ENCODE results near the gene HINFP. TPM values are rescaled to one million over a fixed set of nuclear protein-coding genes. Genes with fewer than 3 reads are reported as not detected.
A peak's percentile ranks its signal among the peaks of the same experiment; 100 is the strongest.

The HINFP gene
- total and polyA plus RNA-seq, 9 of the 15 experiments (the other 6 are each of a cell fraction or from before 2014, with no cell fraction given): 13.8 to 34.1 (median 22.5) TPM

GRCh38 chr11:119094816-119095065, 26.6 kb upstream of the HINFP start (continued):
- peak; percentile 46; the same call in 1 of the 2 replicates for TF ChIP-seq HCFC1 (IDR thresholded peaks at IDR 0.05; ENCODE audit: low read depth, low read length)
- TF ChIP-seq SRSF3 (IDR thresholded peaks at IDR 0.05; ENCODE audit: insufficient read depth, low read length): no peak
- TF ChIP-seq RCOR1 (IDR thresholded peaks at IDR 0.05; ENCODE audit: borderline replicate concordance in 1 of 2, low read depth in 2 of 2, low read length in 2 of 2): no peak
- no peak for TF ChIP-seq CBFB (CRISPR knock-in tag; IDR thresholded peaks at IDR 0.05)
- TF ChIP-seq BACH1 (tag; IDR thresholded peaks at IDR 0.05): no peak
- no peak for TF ChIP-seq TEAD4 (IDR thresholded peaks at IDR 0.05; ENCODE audit: low read length)
- peak; percentile 66; the same call in 1 of the 2 replicates for TF ChIP-seq TEAD4 (CRISPR knock-in tag; IDR thresholded peaks at IDR 0.05; ENCODE audit: borderline replicate concordance)
- peak; percentile 43 for TF ChIP-seq HNRNPK (IDR thresholded peaks at IDR 0.05; ENCODE audit: low read depth, low read length, poor library complexity, severe bottlenecking)
- no peak for TF ChIP-seq CCAR2 (IDR thresholded peaks at IDR 0.05; ENCODE audit: low read depth, low read length)
- TF ChIP-seq MYC (IDR thresholded peaks at IDR 0.05; ENCODE audit: low read depth, low read length): no peak
- TF ChIP-seq MYC (CRISPR knock-in tag; IDR thresholded peaks at IDR 0.05; ENCODE audit: borderline replicate concordance, low read depth): no peak
- no peak for TF ChIP-seq E4F1 (CRISPR knock-in tag; IDR thresholded peaks at IDR 0.05; ENCODE audit: borderline replicate concordance)
- no peak for TF ChIP-seq CBFA2T3 (IDR thresholded peaks at IDR 0.05)
- no peak for TF ChIP-seq ILF3 (IDR thresholded peaks at IDR 0.05; ENCODE audit: borderline replicate concordance)
- TF ChIP-seq SP1 (CRISPR knock-in tag; IDR thresholded peaks at IDR 0.05): no peak
- TF ChIP-seq SRSF9 (IDR thresholded peaks at IDR 0.05; ENCODE audit: borderline replicate concordance, low read depth, low read length): no peak
- no peak for TF ChIP-seq ZFP91 (CRISPR knock-in tag; IDR thresholded peaks at IDR 0.05)
- TF ChIP-seq, protein P1, sequence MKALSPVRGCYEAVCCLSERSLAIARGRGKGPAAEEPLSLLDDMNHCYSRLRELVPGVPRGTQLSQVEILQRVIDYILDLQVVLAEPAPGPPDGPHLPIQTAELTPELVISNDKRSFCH (CRISPR knock-in tag; IDR thresholded peaks at IDR 0.05): no peak
- TF ChIP-seq, protein P1 (tag; IDR thresholded peaks at IDR 0.05): no peak
- no peak for TF ChIP-seq ZNF507 (tag; conservative IDR thresholded peaks at IDR 0.05)
- TF ChIP-seq, protein P2, sequence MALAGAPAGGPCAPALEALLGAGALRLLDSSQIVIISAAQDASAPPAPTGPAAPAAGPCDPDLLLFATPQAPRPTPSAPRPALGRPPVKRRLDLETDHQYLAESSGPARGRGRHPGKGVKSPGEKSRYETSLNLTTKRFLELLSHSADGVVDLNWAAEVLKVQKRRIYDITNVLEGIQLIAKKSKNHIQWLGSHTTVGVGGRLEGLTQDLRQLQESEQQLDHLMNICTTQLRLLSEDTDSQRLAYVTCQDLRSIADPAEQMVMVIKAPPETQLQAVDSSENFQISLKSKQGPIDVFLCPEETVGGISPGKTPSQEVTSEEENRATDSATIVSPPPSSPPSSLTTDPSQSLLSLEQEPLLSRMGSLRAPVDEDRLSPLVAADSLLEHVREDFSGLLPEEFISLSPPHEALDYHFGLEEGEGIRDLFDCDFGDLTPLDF (CRISPR knock-in tag; IDR thresholded peaks at IDR 0.05): no peak
